ENCODE measurements around the gene NUDT10. TPM values are rescaled to one million over a fixed set of nuclear protein-coding genes. Genes with fewer than 3 reads are reported as not detected.
"Not testable (repeated sequence)": the region's sequence is repeated elsewhere in the genome, so short reads cannot be mapped to it uniquely, and the experiment has no call there.

NUDT10 gene
- total RNA-seq = 1 to 10 TPM; 2.0 to 2.1 TPM

DNA sequence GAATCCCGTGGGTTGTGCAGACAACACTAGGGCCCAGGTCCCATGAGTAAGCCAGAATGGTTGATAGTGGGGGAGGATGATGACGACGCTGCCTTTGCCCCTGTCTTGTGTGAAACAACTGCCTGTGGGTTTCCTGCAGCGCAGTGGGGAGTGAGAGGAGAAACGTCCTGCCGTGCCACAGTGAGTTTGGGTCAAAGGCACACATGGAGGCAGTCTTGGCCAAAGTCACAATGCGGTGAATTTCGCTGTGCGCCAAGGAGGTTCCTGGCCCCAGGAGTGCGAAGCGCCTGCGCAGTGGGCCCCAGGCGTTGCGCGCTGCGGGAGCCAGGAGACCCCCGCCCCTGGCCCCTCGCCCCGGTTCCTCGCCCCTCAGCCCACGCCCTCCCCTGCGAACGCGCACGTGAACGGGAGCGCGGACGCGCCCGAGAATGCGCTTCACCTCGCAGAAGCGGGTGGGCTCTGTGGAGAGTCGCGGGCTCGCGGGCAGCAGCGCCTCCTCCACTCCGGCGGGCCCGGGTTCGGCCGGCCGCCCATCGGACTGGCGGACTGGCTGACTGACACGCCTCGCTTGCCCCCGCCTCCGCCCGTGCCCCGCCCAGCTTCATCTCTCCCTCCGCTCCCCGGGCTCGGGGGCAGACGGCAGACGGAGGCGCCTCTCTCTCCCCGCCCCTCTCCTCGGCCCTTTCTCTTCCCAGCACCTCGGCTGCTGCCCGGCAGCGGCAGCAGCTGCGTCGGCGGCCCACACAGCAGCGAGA, at the start of gene NUDT10:
NUDT10 (plus strand) TSS at position 635 of the 755 bp plus-strand sequence. CDS start 144 bp downstream, outside the sequence.
- peaks cover 11% of the 10 kb centered on the region for H3K4me1 Mint-ChIP-seq (ENCODE audit: low read depth)
- no peaks in the 10 kb centered on the region for H3K9me3 Mint-ChIP-seq
- peaks cover 33% of the 10 kb centered on the region for H3K27me3 Mint-ChIP-seq (ENCODE audit: low read depth)
- ATAC-seq (replicated peaks in 1 of 2) (peak; percentile 75 to 83), DNase-seq (peak; percentile 58 to 68)
- no peak within 1 kb of the TSS for H3K27ac Mint-ChIP-seq
- peak within 1 kb of the TSS; percentile 86 to 94 for H3K4me3 Mint-ChIP-seq
- H3K36me3 Mint-ChIP-seq (ENCODE audit: insufficient read depth in 2 of 2) = no peaks in the 10 kb centered on the region

DNA sequence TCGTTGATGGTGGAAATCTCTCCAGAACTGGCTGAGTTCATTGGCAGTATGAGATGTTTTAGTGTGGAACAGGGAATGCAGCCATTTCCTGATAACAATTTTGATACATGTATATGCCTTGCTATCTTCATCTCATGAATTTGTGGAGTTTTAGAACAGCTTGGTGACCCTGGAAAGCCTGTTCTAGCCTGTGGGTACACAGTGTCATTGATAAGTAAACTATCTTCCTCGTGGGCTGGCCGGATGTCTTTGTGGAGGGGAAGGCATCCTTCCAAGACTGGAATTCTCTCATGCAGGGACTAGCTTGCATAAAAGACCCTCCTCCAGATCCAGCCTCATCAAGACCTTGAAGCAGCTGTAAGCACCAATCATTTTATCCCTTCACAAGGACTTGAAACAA, 40.2 kb upstream of the NUDT10 start:
- no peak for ATAC-seq (replicated peaks in 1 of 2)
- peaks cover 0 to 2% of the 10 kb centered on the region in 2 donors for H3K36me3 Mint-ChIP-seq (ENCODE audit: insufficient read depth in 2 of 2)
- H3K9me3 Mint-ChIP-seq = no peaks in the 10 kb centered on the region
- H3K4me3 Mint-ChIP-seq = no peak overlapping the region
- no peaks in the 10 kb centered on the region for H3K4me1 Mint-ChIP-seq (ENCODE audit: low read depth)
- no peak for DNase-seq
- no peak overlapping the region for H3K27ac Mint-ChIP-seq
- H3K27me3 Mint-ChIP-seq (ENCODE audit: low read depth) = no peaks in the 10 kb centered on the region

DNA sequence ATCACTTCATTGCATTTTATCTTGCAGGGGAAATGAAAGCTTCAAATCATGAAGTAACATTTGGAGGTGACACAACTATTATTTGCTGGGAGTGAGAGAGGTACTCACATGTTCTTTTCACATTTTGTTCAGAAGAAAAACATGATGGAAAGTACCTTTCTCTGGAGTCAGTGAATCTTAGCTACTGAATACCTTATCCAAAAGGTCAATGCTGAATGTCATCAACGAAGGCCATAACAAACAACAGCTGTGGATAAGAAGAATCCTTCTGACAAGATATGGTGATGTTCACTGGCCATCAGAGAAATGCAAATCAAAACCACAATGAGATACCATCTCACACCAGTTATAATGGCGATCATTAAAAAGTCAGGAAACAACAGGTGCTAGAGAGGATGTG, 36.5 kb upstream of the NUDT10 start:
- DNase-seq = no peak
- no peak for ATAC-seq (replicated peaks in 1 of 2)
- Mint-ChIP-seq H3K4me3 (no peak overlapping the region), H3K27me3 (ENCODE audit: low read depth) (peaks cover 11% of the 10 kb centered on the region), H3K4me1 (ENCODE audit: low read depth) (no peaks in the 10 kb centered on the region), H3K36me3 (ENCODE audit: insufficient read depth in 2 of 2) (peaks cover 0 to 3% of the 10 kb centered on the region in 2 donors), H3K27ac (no peak overlapping the region), H3K9me3 (no peaks in the 10 kb centered on the region)

DNA sequence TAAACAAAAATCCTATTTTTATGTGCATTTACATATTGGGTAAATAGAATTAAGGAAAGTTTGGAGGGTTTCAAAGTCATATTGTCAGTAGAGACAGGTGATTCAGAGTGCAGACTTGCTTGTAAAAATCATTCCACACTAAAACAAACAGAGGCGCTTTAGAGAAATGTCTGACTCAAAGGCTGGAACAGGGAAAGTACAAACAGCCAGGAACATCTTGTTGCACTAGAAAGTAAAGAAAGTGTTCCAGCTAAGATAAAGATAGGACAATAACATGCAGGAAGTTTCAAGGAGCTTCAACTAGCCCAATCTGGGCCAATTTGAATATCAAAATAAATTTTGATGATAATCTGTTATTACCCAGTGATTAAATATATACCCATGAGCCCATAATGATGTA, 16.4 kb upstream of the NUDT10 start:
- Mint-ChIP-seq H3K27me3 (ENCODE audit: low read depth) (peaks cover 6% of the 10 kb centered on the region), H3K4me1 (ENCODE audit: low read depth) (no peaks in the 10 kb centered on the region), H3K27ac (no peak overlapping the region), H3K9me3 (no peaks in the 10 kb centered on the region), H3K36me3 (ENCODE audit: insufficient read depth in 2 of 2) (peaks cover 0 to 2% of the 10 kb centered on the region in 2 donors), H3K4me3 (no peak overlapping the region)
- no peak for DNase-seq
- ATAC-seq (replicated peaks in 1 of 2) = no peak

DNA sequence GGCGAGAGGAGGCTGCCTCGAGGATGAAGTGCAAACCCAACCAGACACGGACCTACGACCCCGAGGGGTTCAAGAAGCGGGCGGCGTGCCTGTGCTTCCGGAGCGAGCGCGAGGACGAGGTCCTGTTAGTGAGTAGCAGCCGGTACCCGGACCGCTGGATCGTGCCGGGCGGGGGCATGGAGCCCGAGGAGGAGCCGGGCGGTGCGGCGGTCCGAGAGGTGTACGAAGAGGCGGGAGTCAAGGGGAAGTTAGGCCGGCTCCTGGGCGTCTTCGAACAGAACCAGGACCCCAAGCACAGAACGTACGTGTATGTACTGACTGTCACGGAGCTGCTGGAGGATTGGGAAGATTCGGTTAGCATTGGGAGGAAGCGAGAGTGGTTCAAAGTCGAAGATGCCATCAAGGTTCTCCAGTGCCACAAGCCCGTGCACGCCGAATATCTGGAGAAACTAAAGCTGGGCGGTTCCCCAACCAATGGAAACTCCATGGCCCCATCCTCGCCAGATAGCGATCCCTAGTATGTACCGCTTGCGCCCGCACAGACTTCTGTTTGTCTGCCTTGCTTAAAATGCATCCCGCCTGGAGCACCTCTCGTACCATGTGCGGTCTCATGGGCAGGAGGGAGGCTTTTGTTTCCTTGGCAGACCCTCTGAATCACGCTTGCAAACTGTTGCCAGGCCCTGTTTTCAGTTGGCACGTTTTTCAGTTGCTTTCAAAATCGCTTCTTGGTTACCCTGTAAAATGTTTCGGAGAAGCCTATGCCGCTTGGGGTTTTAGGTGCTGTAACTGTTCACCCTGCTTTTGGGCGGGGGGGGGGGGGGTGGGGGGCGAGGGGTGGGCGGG, 542 bp downstream of the NUDT10 start:
- not testable (repeated sequence) for H3K36me3 Mint-ChIP-seq (ENCODE audit: insufficient read depth in 2 of 2); H3K27ac Mint-ChIP-seq; H3K9me3 Mint-ChIP-seq; DNase-seq
- peaks cover 33% of the 10 kb centered on the region for H3K27me3 Mint-ChIP-seq (ENCODE audit: low read depth)
- ATAC-seq (replicated peaks in 1 of 2) = peak; percentile 34 to 62
- peak overlapping the region; percentile 86 to 94 for H3K4me3 Mint-ChIP-seq
- H3K4me1 Mint-ChIP-seq (ENCODE audit: low read depth) = peaks cover 11% of the 10 kb centered on the region

DNA sequence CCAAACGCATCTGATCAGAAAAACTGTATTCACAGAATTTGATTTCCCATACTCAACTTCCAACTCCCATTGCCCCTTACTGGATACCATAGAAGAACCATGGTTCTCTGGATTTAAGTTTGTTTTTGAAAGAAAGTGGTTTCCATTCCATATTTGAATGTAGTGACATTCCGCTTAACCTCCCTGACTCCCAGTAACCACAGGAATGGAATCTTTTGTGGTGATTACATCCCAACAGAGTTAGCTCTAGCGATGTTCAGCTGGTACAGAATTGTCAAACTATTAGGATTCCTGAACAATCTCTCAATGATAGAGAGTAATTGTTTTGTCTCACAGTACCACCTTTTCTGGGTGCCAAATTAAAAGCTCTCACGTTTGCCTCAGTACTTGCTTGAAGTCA, 1.7 kb downstream of the NUDT10 start:
- Mint-ChIP-seq H3K4me1 (ENCODE audit: low read depth) (peaks cover 11% of the 10 kb centered on the region), H3K27me3 (ENCODE audit: low read depth) (peaks cover 33% of the 10 kb centered on the region), H3K9me3 (no peaks in the 10 kb centered on the region), H3K27ac (no peak overlapping the region), H3K4me3 (peak overlapping the region; percentile 34 to 74), H3K36me3 (ENCODE audit: insufficient read depth in 2 of 2) (no peaks in the 10 kb centered on the region)
- DNase-seq (no peak), ATAC-seq (replicated peaks in 1 of 2) (no peak)

DNA sequence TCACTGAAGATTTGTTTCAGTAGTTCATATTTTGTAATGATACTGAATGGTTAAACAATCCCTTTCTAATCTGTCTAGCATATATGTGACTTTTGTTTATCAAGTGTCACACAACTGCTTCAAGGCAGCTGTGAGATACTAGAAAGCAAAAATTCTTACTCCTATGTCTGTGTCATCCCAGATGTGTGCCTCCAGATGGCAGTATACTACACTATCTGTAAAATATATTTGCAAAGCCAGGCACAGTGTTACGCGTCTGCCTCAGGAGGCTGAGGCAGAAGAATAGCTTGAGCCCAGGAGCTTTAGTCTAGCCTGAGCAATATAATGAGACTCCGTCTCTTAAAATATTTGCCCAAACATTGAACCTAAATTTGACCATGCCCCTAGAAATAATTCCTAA, 4.0 kb downstream of the NUDT10 start:
- Mint-ChIP-seq H3K4me3 (no peak overlapping the region), H3K27me3 (ENCODE audit: low read depth) (peaks cover 27% of the 10 kb centered on the region), H3K27ac (no peak overlapping the region), H3K9me3 (no peaks in the 10 kb centered on the region), H3K4me1 (ENCODE audit: low read depth) (peaks cover 11% of the 10 kb centered on the region), H3K36me3 (ENCODE audit: insufficient read depth in 2 of 2) (no peaks in the 10 kb centered on the region)
- peak; percentile 3 to 26 for DNase-seq
- ATAC-seq (replicated peaks in 1 of 2) = peak; percentile 48 to 51

DNA sequence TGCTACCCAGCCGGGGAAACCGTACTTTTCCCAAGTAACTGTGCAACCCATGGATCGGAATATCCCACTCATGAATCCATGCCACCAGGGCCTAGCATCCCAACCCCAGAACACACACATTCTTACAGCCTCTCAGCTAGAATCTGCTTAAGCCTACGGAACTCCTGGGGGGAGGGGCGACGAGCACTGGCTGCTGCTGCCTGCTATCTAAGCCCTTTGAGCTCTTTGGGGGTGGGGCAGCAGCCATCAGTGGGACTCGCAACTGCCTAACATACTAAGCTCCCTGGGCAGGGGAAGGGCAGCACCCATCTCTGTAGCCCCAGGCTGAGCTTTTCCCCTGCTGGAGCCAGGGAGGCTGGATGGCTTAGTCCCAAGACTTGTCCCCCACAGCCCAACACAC, 28.6 kb downstream of the NUDT10 start:
- Mint-ChIP-seq H3K27me3 (ENCODE audit: low read depth) (peaks cover 15% of the 10 kb centered on the region), H3K36me3 (ENCODE audit: insufficient read depth in 2 of 2) (peaks cover 8 to 19% of the 10 kb centered on the region in 2 donors), H3K9me3 (peaks cover 5 to 10% of the 10 kb centered on the region in 2 donors), H3K4me1 (ENCODE audit: low read depth) (no peaks in the 10 kb centered on the region), H3K4me3 (no peak overlapping the region), H3K27ac (no peak overlapping the region)
- DNase-seq (no peak), ATAC-seq (replicated peaks in 1 of 2) (no peak)

DNA sequence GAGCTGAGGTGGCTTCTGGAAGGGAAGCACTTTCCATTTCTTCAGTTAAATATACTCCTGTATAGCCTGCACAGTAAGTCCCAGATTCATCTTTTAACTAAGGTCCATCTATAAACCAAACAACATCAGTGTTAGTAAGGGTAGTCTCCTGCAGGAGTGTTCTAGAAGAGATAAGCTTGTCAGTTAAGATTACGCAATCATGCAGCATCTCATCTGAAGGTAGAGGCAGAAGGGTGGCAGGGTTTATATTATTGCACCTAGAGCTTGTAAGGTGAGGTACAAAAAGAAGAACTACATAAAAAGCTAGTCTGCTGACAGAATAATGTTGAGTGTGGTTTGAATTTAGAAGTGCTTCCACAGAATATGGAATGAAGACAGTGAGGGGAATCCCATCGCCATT, 44.0 kb downstream of the NUDT10 start:
- Mint-ChIP-seq H3K9me3 (no peaks in the 10 kb centered on the region), H3K4me1 (ENCODE audit: low read depth) (no peaks in the 10 kb centered on the region), H3K27ac (no peak overlapping the region), H3K36me3 (ENCODE audit: insufficient read depth in 2 of 2) (no peaks in the 10 kb centered on the region), H3K4me3 (no peak overlapping the region), H3K27me3 (ENCODE audit: low read depth) (peaks cover 9% of the 10 kb centered on the region)
- DNase-seq = no peak
- ATAC-seq (replicated peaks in 1 of 2) = no peak

Other genes with a start within 250 kb of the NUDT10 start
- 1 to 10 TPM; 3.0 to 4.2 TPM for gene NUDT11, start 163.8 kb downstream of the NUDT10 start, total RNA-seq

Data from activated T-cell treated with anti-CD3 and anti-CD28 coated beads, Interleukin-2, amount 50 U/mL, for 72 hours (primary cell).